A172 (cell line): Measurements from ENCODE around the gene IFITM5. TPM values are rescaled to one million over a fixed set of nuclear protein-coding genes. Genes with fewer than 3 reads are reported as not detected.
"Not testable (repeated sequence)": the region's sequence is repeated elsewhere in the genome, so short reads cannot be mapped to it uniquely, and the experiment has no call there.

ENCODE experiments used
- DNase-seq: peaks from one replicate; pipeline ENCODE4 v3.0.0-alpha.2; 2015; ENCODE audit warnings: low spot score
- total RNA-seq: library from RNA; depleted of rRNA; stranded (reverse); fragments of >200 nt; shearing (Covaris generic); gene quantifications from 2 replicates; pipeline ENCODE4 v1.2.3, GENCODE V29; 2014

Gene IFITM5
- total RNA-seq, 1 experiment from 2014 or later, result not detected

- no peak for DNase-seq
These were observed 28.7 kb upstream of the IFITM5 start for GRCh38 chr11:328012-328411.

GRCh38 chr11:327581-327923 lies 28.2 kb upstream of the IFITM5 start:
- no peak for DNase-seq

GRCh38 chr11:326842-327580 lies 27.7 kb upstream of the IFITM5 start:
- no peak for DNase-seq

GRCh38 chr11:326592-326841 lies 27.2 kb upstream of the IFITM5 start:
- no peak for DNase-seq

GRCh38 chr11:325796-326591 lies 26.7 kb upstream of the IFITM5 start:
- DNase-seq, result no peak

- DNase-seq, result not testable (repeated sequence)
These were observed 25.5 kb upstream of the IFITM5 start for GRCh38 chr11:324593-325517.

- DNase-seq, result no peak
These were observed 24.8 kb upstream of the IFITM5 start for GRCh38 chr11:324156-324555.

GRCh38 chr11:319888-320273 lies 20.6 kb upstream of the IFITM5 start:
- not testable (repeated sequence) for DNase-seq

- not testable (repeated sequence) for DNase-seq
These were observed 20.0 kb upstream of the IFITM5 start for GRCh38 chr11:319121-319887.

GRCh38 chr11:318405-319120 lies 19.2 kb upstream of the IFITM5 start:
- not testable (repeated sequence) for DNase-seq

GRCh38 chr11:317668-318404 lies 18.5 kb upstream of the IFITM5 start:
- DNase-seq, result not testable (repeated sequence)

- no peak for DNase-seq
These were observed 17.6 kb upstream of the IFITM5 start for GRCh38 chr11:316891-317301.

GRCh38 chr11:316031-316701 lies 16.8 kb upstream of the IFITM5 start:
- DNase-seq, result no peak

GRCh38 chr11:315516-315994 lies 16.2 kb upstream of the IFITM5 start:
- DNase-seq, result no peak

- DNase-seq, result no peak
These were observed 15.7 kb upstream of the IFITM5 start for GRCh38 chr11:315051-315481.

GRCh38 chr11:314554-314875 lies 15.2 kb upstream of the IFITM5 start:
- not testable (repeated sequence) for DNase-seq

GRCh38 chr11:313787-314553 lies 14.6 kb upstream of the IFITM5 start, which contains the start of gene IFITM1:
TSS of gene IFITM1 (plus strand) at chr11:314040. CDS start at chr11:314171, 131 bp downstream.
- peak; percentile 22 for DNase-seq

- no peak for DNase-seq
These were observed 14.0 kb upstream of the IFITM5 start for GRCh38 chr11:313304-313786.
